Epithelial cell of esophagus (primary cell): ENCODE measurements around the gene USP37.

ENCODE experiments used
- DNase-seq: peaks from one replicate; pipeline ENCODE4 v3.0.0; 2010; ENCODE audit warnings: low read depth
- H3K4me3 ChIP-seq: 2 replicates; pipeline ENCODE4 v1.5.1; 2011; ENCODE audit warnings: mild to moderate bottlenecking, low read length, control low read depth
- TF ChIP-seq, protein P1 (sequence below): IDR thresholded peaks from 2 replicates; pipeline ENCODE4 v1.5.1; 2011; ENCODE audit warnings: low read depth, mild to moderate bottlenecking, low read length, control low read depth, inconsistent platforms; ENCODE audit not compliant: insufficient read depth; ENCODE audit errors: missing control alignments

Gene USP37

DNA sequence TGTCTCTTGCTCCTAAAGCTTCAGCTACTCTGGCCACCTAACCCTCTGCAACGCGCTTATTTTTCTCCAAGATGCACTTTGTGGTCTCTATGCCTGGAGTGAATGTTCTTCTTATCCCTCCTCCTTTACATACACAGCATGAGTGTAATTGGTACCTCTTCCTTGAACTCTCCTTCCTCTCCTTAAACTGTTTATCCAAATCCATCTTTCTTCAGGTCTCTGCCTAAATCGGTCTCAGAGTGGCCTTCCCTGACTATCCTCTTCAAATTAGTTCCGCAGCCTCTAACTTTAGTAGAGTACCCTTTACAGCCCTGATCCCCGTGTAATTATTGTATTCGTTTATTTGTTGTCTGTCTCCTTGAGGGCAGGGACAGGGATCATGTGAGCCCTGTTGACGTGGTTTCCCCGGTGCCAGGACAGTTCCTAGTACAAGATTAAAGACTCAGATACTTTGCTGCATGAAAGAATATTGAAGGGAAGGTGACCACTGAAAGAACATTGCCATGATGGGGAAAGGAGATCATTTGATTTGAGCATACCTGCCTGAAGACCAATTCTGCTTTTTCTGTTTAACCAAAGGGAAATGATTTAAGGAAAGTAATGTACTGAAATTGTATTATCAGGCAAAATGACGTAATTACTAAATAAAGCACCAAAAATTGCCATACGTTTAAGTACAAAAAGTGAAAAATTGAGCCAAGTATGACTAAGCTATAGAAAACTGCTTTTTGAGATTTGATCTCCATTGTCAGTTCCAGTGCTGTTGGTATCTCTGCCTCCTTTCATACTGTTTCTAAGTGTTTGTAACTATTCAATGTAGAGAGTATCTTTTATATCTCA lies 1.7 kb upstream of the USP37 start:
- DNase-seq, result peak; percentile 33
- H3K4me3 ChIP-seq, result peak overlapping the region; percentile 79
- TF ChIP-seq, protein P1, sequence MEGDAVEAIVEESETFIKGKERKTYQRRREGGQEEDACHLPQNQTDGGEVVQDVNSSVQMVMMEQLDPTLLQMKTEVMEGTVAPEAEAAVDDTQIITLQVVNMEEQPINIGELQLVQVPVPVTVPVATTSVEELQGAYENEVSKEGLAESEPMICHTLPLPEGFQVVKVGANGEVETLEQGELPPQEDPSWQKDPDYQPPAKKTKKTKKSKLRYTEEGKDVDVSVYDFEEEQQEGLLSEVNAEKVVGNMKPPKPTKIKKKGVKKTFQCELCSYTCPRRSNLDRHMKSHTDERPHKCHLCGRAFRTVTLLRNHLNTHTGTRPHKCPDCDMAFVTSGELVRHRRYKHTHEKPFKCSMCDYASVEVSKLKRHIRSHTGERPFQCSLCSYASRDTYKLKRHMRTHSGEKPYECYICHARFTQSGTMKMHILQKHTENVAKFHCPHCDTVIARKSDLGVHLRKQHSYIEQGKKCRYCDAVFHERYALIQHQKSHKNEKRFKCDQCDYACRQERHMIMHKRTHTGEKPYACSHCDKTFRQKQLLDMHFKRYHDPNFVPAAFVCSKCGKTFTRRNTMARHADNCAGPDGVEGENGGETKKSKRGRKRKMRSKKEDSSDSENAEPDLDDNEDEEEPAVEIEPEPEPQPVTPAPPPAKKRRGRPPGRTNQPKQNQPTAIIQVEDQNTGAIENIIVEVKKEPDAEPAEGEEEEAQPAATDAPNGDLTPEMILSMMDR, result no peak

DNA sequence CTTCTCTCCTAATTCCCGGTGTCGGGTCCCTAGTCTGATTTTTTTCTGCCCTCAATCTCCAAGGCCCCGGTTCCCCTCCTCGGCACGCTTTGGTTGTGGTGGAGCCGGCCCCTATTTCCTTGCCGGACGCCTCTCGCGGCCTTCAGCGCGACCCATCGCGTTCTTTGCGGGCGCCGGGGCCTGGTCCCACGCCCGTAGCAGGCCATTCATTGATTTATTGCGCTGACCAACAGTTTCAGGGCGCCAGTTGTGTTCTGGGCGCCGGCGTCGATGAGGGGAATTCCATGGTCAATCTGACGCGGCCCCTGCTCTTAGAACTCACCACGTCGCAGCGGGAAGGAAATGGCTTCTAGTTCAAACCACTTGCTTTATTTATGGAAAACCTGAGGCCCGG lies 884 bp upstream of the USP37 start:
- H3K4me3 ChIP-seq, result peak overlapping the region; percentile 79
- TF ChIP-seq, protein P1, result no peak
- DNase-seq, result peak; percentile 62

DNA sequence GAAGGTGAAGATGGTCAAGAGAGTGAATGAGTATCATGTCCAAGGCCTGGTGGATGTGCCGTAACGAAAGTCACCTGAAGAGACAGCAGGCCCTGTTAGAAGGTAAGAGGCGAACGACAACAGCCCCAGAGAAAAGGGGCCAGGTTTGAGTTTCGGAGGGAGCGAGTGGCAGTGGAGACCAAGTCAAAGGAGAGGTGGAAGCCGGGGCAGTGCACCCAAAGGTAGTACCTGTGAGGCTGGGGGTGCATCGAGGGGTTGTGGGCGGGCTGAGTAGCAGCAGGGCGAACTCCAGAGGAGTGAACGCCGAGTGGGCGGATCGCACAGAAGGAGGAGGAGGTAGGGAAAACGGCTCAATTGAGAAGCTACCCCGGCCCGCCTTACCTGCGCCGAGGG lies 358 bp downstream of the USP37 start:
- TF ChIP-seq, protein P1, result no peak
- DNase-seq, result no peak
- peak overlapping the region; percentile 85 for H3K4me3 ChIP-seq

DNA sequence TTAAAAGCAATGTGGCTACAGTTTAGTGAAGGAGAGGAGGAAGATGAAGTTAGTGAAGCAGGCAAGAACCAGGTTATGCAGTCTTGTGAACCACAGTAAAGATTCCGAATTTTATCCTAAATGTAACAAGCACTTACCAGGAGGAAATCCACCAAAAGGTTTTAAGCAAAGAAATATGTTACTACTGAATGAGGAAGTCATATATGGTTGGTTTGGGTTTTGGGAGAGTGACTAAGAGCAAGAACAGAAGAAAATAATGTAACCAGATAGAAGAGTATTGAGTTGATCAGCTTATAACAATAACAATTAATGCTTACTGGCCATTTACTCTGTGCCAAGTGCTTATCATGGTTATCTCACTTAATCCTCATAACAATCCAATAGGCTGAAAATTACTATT lies 1.9 kb downstream of the USP37 start:
- TF ChIP-seq, protein P1, result no peak
- no peak for DNase-seq
- no peak overlapping the region for H3K4me3 ChIP-seq

DNA sequence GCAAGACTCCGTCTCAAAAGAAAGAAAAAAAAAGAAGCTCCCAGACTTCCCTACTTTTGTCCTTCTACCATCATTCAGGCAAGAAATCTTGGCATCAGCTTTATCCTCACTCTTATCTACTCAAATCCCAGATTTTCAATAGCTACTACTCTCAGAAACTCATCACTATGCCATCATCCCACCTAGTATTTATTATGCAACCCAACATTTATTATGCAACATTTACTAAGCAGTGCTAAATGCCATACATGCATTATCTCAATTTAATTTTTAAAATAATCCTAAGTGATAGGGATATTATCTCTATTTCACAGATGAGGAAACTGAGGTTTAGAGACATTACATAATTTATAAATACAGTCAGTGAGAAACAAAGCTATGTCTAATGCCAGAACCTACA lies 4.1 kb downstream of the USP37 start:
- no peak for DNase-seq
- TF ChIP-seq, protein P1, result no peak
- H3K4me3 ChIP-seq, result no peak overlapping the region

DNA sequence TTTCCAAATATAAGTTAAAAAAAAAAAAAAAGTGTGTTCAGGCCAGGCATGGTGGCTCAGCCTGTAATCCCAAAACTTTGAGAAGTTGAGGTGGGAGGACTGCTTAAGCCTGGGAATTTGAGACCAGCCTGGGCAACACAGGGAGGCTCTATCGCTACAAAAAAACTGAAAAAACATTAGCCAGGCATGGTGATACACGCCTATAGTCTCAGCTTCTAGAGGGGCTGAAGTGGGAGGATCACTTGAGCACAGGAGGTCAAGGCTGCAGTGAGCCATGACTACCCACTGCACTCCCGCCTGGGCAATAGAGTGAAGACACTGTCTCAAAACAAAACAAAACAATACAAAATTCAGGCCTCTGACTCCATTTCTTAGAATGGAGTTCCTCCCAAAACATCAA lies 9.2 kb downstream of the USP37 start:
- TF ChIP-seq, protein P1, result no peak
- DNase-seq, result no peak
- H3K4me3 ChIP-seq, result no peak overlapping the region

DNA sequence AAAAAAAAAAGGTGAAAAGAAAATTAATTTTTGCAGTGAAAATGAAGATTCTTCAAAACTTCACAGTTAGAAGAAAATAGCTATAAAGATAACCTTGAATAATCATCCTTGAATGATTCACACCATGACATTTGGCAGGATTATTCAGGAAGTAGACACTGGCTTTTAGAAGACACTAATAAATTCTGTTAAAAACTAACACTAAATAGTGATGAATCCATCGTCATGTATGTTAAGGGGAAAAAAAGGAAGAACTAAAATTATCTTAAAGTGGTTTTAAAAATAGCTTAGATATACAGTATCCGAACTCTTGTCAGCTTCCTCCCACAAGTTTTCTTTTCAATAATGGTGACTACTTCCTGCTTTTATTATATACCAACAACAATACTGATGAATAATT lies 10.2 kb downstream of the USP37 start:
- DNase-seq, result no peak
- no peak overlapping the region for H3K4me3 ChIP-seq
- TF ChIP-seq, protein P1, result no peak
